ENCODE data around the gene AIFM2. TPM values are rescaled to one million over a fixed set of nuclear protein-coding genes. Genes with fewer than 3 reads are reported as not detected.

AIFM2 gene
- total and polyA plus RNA-seq, 4 donors, result 3.6 to 19.1 (median 15.5) TPM

- ATAC-seq (ENCODE audit: insufficient read depth, low FRiP score), result no peak
These were observed 35.8 kb downstream of the AIFM2 start for GRCh38 chr10:70096705-70097420.

DNA sequence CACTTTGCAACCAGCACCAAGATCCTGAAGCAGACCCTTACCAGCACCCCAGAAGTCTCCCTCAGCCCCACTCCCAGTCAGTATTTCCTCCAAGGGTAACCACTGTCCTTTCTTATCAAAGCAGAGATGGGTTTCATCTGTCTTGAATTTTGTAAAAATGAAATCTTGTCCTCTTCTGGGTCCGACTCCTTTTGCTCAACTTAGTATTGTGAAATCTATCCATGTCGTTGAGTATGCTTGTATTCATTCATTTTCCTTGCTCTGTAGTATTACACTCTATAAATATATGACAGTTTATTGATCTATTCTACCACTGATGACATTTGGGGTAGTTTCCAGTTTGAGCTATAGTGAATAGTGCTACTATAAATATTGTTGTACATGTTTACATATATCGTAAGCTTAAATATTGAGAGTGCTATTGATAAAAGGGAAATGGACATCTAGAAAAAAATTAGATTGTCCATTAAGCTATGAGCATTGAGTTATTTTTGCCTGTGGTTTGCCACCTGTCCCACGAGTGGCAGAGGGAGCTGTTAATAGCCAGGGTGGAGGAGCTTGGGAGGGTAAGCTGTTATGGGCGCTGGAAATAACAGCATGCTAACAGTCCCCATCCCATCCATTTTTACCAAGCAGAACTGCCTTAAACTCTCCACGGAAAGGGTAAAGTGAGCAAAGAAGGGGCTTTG lies 36.5 kb downstream of the AIFM2 start:
- no peak for TF ChIP-seq CTCF (IDR thresholded peaks at IDR 0.05; ENCODE audit: control extremely low read depth, extremely low read depth)
- Histone ChIP-seq H3K4me1 (ENCODE audit: control insufficient read depth in 5 of 5, insufficient read depth in 5 of 5, low read length in 5 of 5) (peaks cover 0 to 3% (median 0%) of the 10 kb centered on the region in 5 donors), H3K4me3 (no peak overlapping the region), H3K27ac (ENCODE audit: low read depth in 1 of 2, low read length in 1 of 2) (no peak overlapping the region), H3K27me3 (ENCODE audit: control insufficient read depth in 3 of 3, insufficient read depth in 3 of 3, low read length in 2 of 3) (no peaks in the 10 kb centered on the region), H3K9ac (ENCODE audit: insufficient read depth in 1 of 2, low read length in 2 of 2) (no peak overlapping the region), H3K36me3 (ENCODE audit: control insufficient read depth in 4 of 4, insufficient read depth in 4 of 4, low read length in 4 of 4) (peaks cover 0 to 37% (median 19%) of the 10 kb centered on the region in 4 donors), H3K9me3 (ENCODE audit: control insufficient read depth in 4 of 4, insufficient read depth in 3 of 4, low read length in 3 of 4) (no peaks in the 10 kb centered on the region)
- DNase-seq, result no peak
- WGBS, 2 donors, result 76 to 84% methylated on average over 6 of the region's 6 CpGs
- ATAC-seq (ENCODE audit: insufficient read depth, low FRiP score), result no peak

More at GRCh38 chr10:70096705-70097420, 35.8 kb downstream of the AIFM2 start:
- Histone ChIP-seq H3K4me1 (ENCODE audit: control insufficient read depth in 5 of 5, insufficient read depth in 5 of 5, low read length in 5 of 5) (peaks cover 0 to 2% (median 0%) of the 10 kb centered on the region in 5 donors), H3K27me3 (ENCODE audit: control insufficient read depth in 3 of 3, insufficient read depth in 3 of 3, low read length in 2 of 3) (no peaks in the 10 kb centered on the region), H3K9ac (ENCODE audit: insufficient read depth in 1 of 2, low read length in 2 of 2) (no peak overlapping the region), H3K4me3 (no peak overlapping the region), H3K27ac (ENCODE audit: low read depth in 1 of 2, low read length in 1 of 2) (no peak overlapping the region), H3K36me3 (ENCODE audit: control insufficient read depth in 4 of 4, insufficient read depth in 4 of 4, low read length in 4 of 4) (peaks cover 0 to 41% (median 22%) of the 10 kb centered on the region in 4 donors), H3K9me3 (ENCODE audit: control insufficient read depth in 4 of 4, insufficient read depth in 3 of 4, low read length in 3 of 4) (no peaks in the 10 kb centered on the region)
- no peak for DNase-seq
- TF ChIP-seq CTCF (IDR thresholded peaks at IDR 0.05; ENCODE audit: control extremely low read depth, extremely low read depth), result no peak
- WGBS, 2 donors, result 93 to 96% methylated on average over 5 of the region's 5 CpGs

GRCh38 chr10:70094250-70094649 lies 38.4 kb downstream of the AIFM2 start:
- peaks cover 0 to 3% (median 0%) of the 10 kb centered on the region in 5 donors for H3K4me1 ChIP-seq (ENCODE audit: control insufficient read depth in 5 of 5, insufficient read depth in 5 of 5, low read length in 5 of 5)
- DNase-seq (no peak), ATAC-seq (ENCODE audit: insufficient read depth, low FRiP score) (no peak)
- H3K9me3 ChIP-seq (ENCODE audit: control insufficient read depth in 4 of 4, insufficient read depth in 3 of 4, low read length in 3 of 4), result peaks cover 0 to 2% (median 0%) of the 10 kb centered on the region in 4 donors
- H3K27me3 ChIP-seq (ENCODE audit: control insufficient read depth in 3 of 3, insufficient read depth in 3 of 3, low read length in 2 of 3), result no peaks in the 10 kb centered on the region
- no peak overlapping the region for H3K4me3 ChIP-seq
- TF ChIP-seq CTCF (IDR thresholded peaks at IDR 0.05; ENCODE audit: control extremely low read depth, extremely low read depth), result no peak
- 92 to 98% methylated on average over 2 of the region's 2 CpGs for WGBS, 2 donors
- no peak overlapping the region for H3K9ac ChIP-seq (ENCODE audit: insufficient read depth in 1 of 2, low read length in 2 of 2)
- no peak overlapping the region for H3K27ac ChIP-seq (ENCODE audit: low read depth in 1 of 2, low read length in 1 of 2)
- peaks cover 0 to 43% (median 19%) of the 10 kb centered on the region in 4 donors for H3K36me3 ChIP-seq (ENCODE audit: control insufficient read depth in 4 of 4, insufficient read depth in 4 of 4, low read length in 4 of 4)

All from lung (tissue), 12 donors.